ENCODE measurements around the gene IPO4. TPM values are rescaled to one million over a fixed set of nuclear protein-coding genes. Genes with fewer than 3 reads are reported as not detected.

The IPO4 gene
- total and polyA plus RNA-seq, 2 of the 8 experiments (the other 6 are each of a cell fraction or from before 2014, with no cell fraction given), result 55.5 to 108 TPM

- TF ChIP-seq CBX8 (IDR thresholded peaks at IDR 0.05; ENCODE audit: borderline replicate concordance, low read depth, low read length), result no peak
Measured at GRCh38 chr14:24183014-24183481, 5.6 kb downstream of the IPO4 start (continued).

Data from H1 (cell line).